K562 (cell line): ENCODE measurements around the gene POLR3C.

ENCODE experiments used
- CTCF ChIP-seq, 3 experiments: IDR thresholded peaks in 2 of 3; conservative IDR thresholded peaks in 1 of 3; 2 replicates each; pipeline ENCODE4 v1.5.1; 2011 to 2012; ENCODE audit warnings: low read length in 3 of 3, mild to moderate bottlenecking in 3 of 3, control low read depth in 2 of 3, improper control_type of control experiment in 1 of 3, inconsistent platforms in 1 of 3, low read depth in 1 of 3, mixed read lengths in 1 of 3, moderate library complexity in 1 of 3; ENCODE audit not compliant: insufficient read depth in 2 of 3
- CTCFL ChIP-seq: IDR thresholded peaks from 2 replicates; pipeline ENCODE4 v1.6.1; 2011; ENCODE audit warnings: borderline replicate concordance, low read depth, mild to moderate bottlenecking, moderate library complexity, low read length; ENCODE audit not compliant: insufficient read depth, poor library complexity, severe bottlenecking
- ELF1 ChIP-seq: fragments of 200-800 bp; sonication (Bioruptor generic); IDR thresholded peaks from 2 replicates; pipeline ENCODE4 v1.6.1; 2016; ENCODE audit warnings: missing genetic modification characterization, missing compliant biosample characterization
- EP300 ChIP-seq: IDR thresholded peaks from 2 replicates; pipeline ENCODE4 v1.6.1; 2012; ENCODE audit warnings: low read length, improper control_type of control experiment
- GTF3C2 ChIP-seq: IDR thresholded peaks from 3 replicates; pipeline ENCODE4 v1.6.1; 2011; ENCODE audit warnings: borderline replicate concordance, mild to moderate bottlenecking, moderate library complexity; ENCODE audit not compliant: insufficient read length; ENCODE audit errors: extremely low read depth
- KAT7 ChIP-seq: sonication (generic); formaldehyde crosslinking; IDR thresholded peaks from 2 replicates; pipeline ENCODE4 v1.8.0; 2022; ENCODE audit warnings: missing genetic modification reagents, mild to moderate bottlenecking, borderline replicate concordance
- MEF2A ChIP-seq: IDR thresholded peaks from 2 replicates; pipeline ENCODE4 v1.6.1; 2011; ENCODE audit warnings: low read depth, mild to moderate bottlenecking, low read length, moderate library complexity; ENCODE audit not compliant: control insufficient read depth
- NCOA1 ChIP-seq: fragments of 450-650 bp; IDR thresholded peaks from 2 replicates; pipeline ENCODE4 v1.6.1; 2016; ENCODE audit warnings: low read depth
- POLR2A ChIP-seq: fragments of 450-650 bp; conservative IDR thresholded peaks from 2 replicates; pipeline ENCODE4 v1.6.1; 2016
- SIX5 ChIP-seq, 2 experiments: IDR thresholded peaks; 2 replicates each; pipeline ENCODE4 v1.6.1; 2011; ENCODE audit warnings: low read length in 2 of 2, borderline replicate concordance in 1 of 2, low read depth in 1 of 2, mild to moderate bottlenecking in 1 of 2, moderate library complexity in 1 of 2; ENCODE audit not compliant: insufficient read depth in 1 of 2
- SMC3 ChIP-seq: conservative IDR thresholded peaks from 2 replicates; pipeline ENCODE4 v1.6.1; 2011; ENCODE audit warnings: low read depth, low read length, improper control_type of control experiment; ENCODE audit not compliant: insufficient read depth
- TAF1 ChIP-seq: IDR thresholded peaks from 2 replicates; pipeline ENCODE4 v1.6.1; 2011; ENCODE audit warnings: mild to moderate bottlenecking, low read length, moderate library complexity; ENCODE audit not compliant: insufficient read depth, control insufficient read depth, severe bottlenecking; ENCODE audit errors: extremely low read depth
- ZFP1 ChIP-seq: fragments of 450-650 bp; formaldehyde crosslinking; IDR thresholded peaks from 2 replicates; pipeline ENCODE4 v1.4.0; 2020; ENCODE audit warnings: mild to moderate bottlenecking, mixed read lengths
- ZNF609 ChIP-seq: sonication (generic); formaldehyde crosslinking; IDR thresholded peaks from 2 replicates; pipeline ENCODE4 v1.8.1; 2023; ENCODE audit warnings: missing genetic modification reagents, mild to moderate bottlenecking, borderline replicate concordance

GRCh38 chr1:145884675-145885074 lies 60.7 kb downstream of the POLR3C start:
- no peak for TF ChIP-seq ZNF609 (CRISPR knock-in tag)
- TF ChIP-seq KAT7 (CRISPR knock-in tag): no peak
- TF ChIP-seq CTCFL: no peak
- TF ChIP-seq GTF3C2: no peak
- TF ChIP-seq SIX5 (IDR thresholded peaks at IDR 0.05; ENCODE audit: borderline replicate concordance in 1 of 2, insufficient read depth in 1 of 2, low read depth in 1 of 2, low read length in 2 of 2): no peak
- TF ChIP-seq SMC3: no peak
- TF ChIP-seq MEF2A: no peak
- no peak for TF ChIP-seq CTCF (IDR thresholded peaks at IDR 0.05 in 2 of 3, conservative IDR thresholded peaks at IDR 0.05 in 1 of 3; ENCODE audit: insufficient read depth in 2 of 3, low read depth in 1 of 3, low read length in 3 of 3)
- TF ChIP-seq ZFP1 (CRISPR knock-in tag): no peak
- TF ChIP-seq ELF1 (tag): no peak
- no peak for TF ChIP-seq TAF1
- no peak for TF ChIP-seq POLR2A
- no peak for TF ChIP-seq NCOA1
- TF ChIP-seq EP300: no peak
